ENCODE data around the gene CSNK1A1. TPM values are rescaled to one million over a fixed set of nuclear protein-coding genes. Genes with fewer than 3 reads are reported as not detected.

CSNK1A1 gene
- polyA plus RNA-seq, 3 donors = 75.7 to 131 (median 103) TPM

DNA sequence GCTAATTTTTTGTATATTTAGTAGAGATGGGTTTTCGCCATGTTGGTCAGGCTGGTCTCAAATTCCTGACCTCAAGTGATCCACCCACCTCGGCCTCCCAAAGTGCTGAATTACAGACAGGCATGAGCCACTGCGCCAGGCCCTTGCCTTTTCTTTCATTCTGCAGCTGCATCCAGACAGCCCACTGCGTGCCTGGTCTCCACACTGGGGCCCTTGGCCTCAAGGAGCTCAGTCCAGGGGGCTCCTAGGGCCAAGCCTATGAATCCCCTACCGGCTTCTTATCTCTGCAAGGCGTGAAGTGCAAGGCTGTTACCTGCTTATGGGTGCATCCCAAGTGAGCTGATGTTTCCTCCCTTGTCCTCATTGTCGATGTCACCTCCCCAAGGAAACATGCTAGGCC lies 78.8 kb downstream of the CSNK1A1 start:
- H3K4me3 ChIP-seq (replicated peaks in 1 of 3; ENCODE audit: low read depth in 2 of 3, low read length in 3 of 3) = no peak overlapping the region
- Mint-ChIP-seq H3K27ac (no peak overlapping the region), H3K9me3 (peaks cover 0 to under 1% (median 0%) of the 10 kb centered on the region in 7 donors), H3K36me3 (no peaks in the 10 kb centered on the region), H3K4me3 (no peak overlapping the region), H3K4me1 (no peaks in the 10 kb centered on the region), H3K27me3 (ENCODE audit: low read depth in 3 of 3) (peaks cover 2 to 11% (median 2%) of the 10 kb centered on the region in 3 donors)
- DNase-seq = no peak
- H3K4me1 ChIP-seq (ENCODE audit: control insufficient read depth in 1 of 2, insufficient read depth in 2 of 2, low read length in 2 of 2) = no peaks in the 10 kb centered on the region
- no peaks in the 10 kb centered on the region for H4K20me1 ChIP-seq (ENCODE audit: insufficient read depth, low read length)
- no peak overlapping the region for H2AFZ ChIP-seq (ENCODE audit: insufficient read depth, low read depth, low read length, poor library complexity, severe bottlenecking)
- H3K27me3 ChIP-seq (ENCODE audit: control insufficient read depth in 2 of 2, insufficient read depth in 2 of 2, low read length in 2 of 2) = no peaks in the 10 kb centered on the region
- H3K9me3 ChIP-seq (replicated peaks in 1 of 2; ENCODE audit: control insufficient read depth in 1 of 2, insufficient read depth in 1 of 2, low read length in 2 of 2) = no peaks in the 10 kb centered on the region
- no peak overlapping the region for H3K4me2 ChIP-seq (replicated peaks; ENCODE audit: extremely low read depth, low read length, poor library complexity, severe bottlenecking)
- intact Hi-C loops (cut with micrococcal nuclease) = no loop called here
- H3K27ac ChIP-seq (ENCODE audit: low read depth in 1 of 2, low read length in 2 of 2) = no peak overlapping the region
- no peaks in the 10 kb centered on the region for H3K79me2 ChIP-seq (ENCODE audit: insufficient read depth, low read length)
- TF ChIP-seq, protein P1, sequence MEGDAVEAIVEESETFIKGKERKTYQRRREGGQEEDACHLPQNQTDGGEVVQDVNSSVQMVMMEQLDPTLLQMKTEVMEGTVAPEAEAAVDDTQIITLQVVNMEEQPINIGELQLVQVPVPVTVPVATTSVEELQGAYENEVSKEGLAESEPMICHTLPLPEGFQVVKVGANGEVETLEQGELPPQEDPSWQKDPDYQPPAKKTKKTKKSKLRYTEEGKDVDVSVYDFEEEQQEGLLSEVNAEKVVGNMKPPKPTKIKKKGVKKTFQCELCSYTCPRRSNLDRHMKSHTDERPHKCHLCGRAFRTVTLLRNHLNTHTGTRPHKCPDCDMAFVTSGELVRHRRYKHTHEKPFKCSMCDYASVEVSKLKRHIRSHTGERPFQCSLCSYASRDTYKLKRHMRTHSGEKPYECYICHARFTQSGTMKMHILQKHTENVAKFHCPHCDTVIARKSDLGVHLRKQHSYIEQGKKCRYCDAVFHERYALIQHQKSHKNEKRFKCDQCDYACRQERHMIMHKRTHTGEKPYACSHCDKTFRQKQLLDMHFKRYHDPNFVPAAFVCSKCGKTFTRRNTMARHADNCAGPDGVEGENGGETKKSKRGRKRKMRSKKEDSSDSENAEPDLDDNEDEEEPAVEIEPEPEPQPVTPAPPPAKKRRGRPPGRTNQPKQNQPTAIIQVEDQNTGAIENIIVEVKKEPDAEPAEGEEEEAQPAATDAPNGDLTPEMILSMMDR (IDR thresholded peaks at IDR 0.05) = no peak
- WGBS (ENCODE audit: insufficient coverage) = 94% methylated on average over 7 of the region's 7 CpGs
- H3K9ac ChIP-seq (ENCODE audit: insufficient read depth, low read length, poor library complexity, severe bottlenecking) = no peak overlapping the region
- H3K36me3 ChIP-seq (replicated peaks in 1 of 2; ENCODE audit: control insufficient read depth in 1 of 2, insufficient read depth in 2 of 2, low read length in 2 of 2) = no peaks in the 10 kb centered on the region

DNA sequence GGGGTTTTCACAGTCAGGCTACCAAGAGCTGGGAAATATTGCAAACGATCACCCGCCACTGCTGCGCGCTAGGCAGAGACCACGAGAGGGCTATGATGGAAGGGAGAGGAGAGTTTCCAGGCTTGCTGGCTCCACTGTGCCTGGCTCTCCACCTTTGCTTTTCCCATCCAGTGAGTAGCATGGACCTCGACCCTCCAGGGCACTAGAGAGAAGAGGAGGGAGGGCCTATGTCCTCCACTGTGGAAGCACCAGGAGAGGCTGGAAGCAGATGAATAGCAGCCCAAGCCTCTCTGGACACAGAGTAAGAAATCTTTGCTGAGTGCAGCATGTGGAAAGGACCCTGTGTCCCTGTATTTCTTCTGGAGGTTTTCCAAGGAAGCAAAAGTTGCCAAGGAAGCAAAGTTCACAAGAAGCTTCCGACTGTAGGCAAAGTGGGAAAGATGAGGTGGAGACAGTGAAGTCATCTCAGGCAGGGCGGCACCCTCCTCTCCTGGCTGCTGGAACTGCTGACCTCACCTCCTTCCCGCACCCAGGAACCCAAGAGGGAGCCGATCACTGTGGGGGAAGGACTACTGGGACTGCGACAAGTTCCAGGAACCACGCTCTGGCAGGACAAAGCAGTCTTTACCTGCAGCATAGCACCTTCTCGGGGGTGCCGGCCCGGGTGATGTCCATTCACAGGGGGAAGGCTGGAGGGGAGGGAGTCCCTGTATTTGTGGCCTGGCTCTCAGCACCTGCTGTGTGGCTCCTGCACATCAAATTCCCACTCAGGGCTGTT lies 79.6 kb downstream of the CSNK1A1 start:
- H3K9me3 Mint-ChIP-seq = no peaks in the 10 kb centered on the region
- Histone ChIP-seq H3K27ac (ENCODE audit: low read depth in 1 of 2, low read length in 2 of 2) (no peak overlapping the region), H3K4me3 (replicated peaks in 1 of 3; ENCODE audit: low read depth in 2 of 3, low read length in 3 of 3) (no peak overlapping the region), H3K4me2 (replicated peaks; ENCODE audit: extremely low read depth, low read length, poor library complexity, severe bottlenecking) (no peak overlapping the region), H2AFZ (ENCODE audit: insufficient read depth, low read depth, low read length, poor library complexity, severe bottlenecking) (no peak overlapping the region), H4K20me1 (ENCODE audit: insufficient read depth, low read length) (no peaks in the 10 kb centered on the region), H3K36me3 (replicated peaks in 1 of 2; ENCODE audit: control insufficient read depth in 1 of 2, insufficient read depth in 2 of 2, low read length in 2 of 2) (no peaks in the 10 kb centered on the region), H3K9me3 (replicated peaks in 1 of 2; ENCODE audit: control insufficient read depth in 1 of 2, insufficient read depth in 1 of 2, low read length in 2 of 2) (no peaks in the 10 kb centered on the region), H3K9ac (ENCODE audit: insufficient read depth, low read length, poor library complexity, severe bottlenecking) (no peak overlapping the region), H3K79me2 (ENCODE audit: insufficient read depth, low read length) (no peaks in the 10 kb centered on the region), H3K4me1 (ENCODE audit: control insufficient read depth in 1 of 2, insufficient read depth in 2 of 2, low read length in 2 of 2) (no peaks in the 10 kb centered on the region), H3K27me3 (ENCODE audit: control insufficient read depth in 2 of 2, insufficient read depth in 2 of 2, low read length in 2 of 2) (no peaks in the 10 kb centered on the region)
- intact Hi-C loops (cut with micrococcal nuclease) = no loop called here
- H3K4me1 Mint-ChIP-seq = no peaks in the 10 kb centered on the region
- no peak for DNase-seq
- no peaks in the 10 kb centered on the region for H3K36me3 Mint-ChIP-seq
- H3K27ac Mint-ChIP-seq = no peak overlapping the region
- 91% methylated on average over 11 of the region's 15 CpGs for WGBS (ENCODE audit: insufficient coverage)
- H3K4me3 Mint-ChIP-seq = no peak overlapping the region
- TF ChIP-seq, protein P1 (IDR thresholded peaks at IDR 0.05) = no peak
- H3K27me3 Mint-ChIP-seq (ENCODE audit: low read depth in 3 of 3) = peaks cover 2 to 13% (median 2%) of the 10 kb centered on the region in 3 donors
